Measurements from ENCODE around the gene FRS3.
A peak's percentile ranks its signal among the peaks of the same experiment; 100 is the strongest.

FRS3 gene

DNA sequence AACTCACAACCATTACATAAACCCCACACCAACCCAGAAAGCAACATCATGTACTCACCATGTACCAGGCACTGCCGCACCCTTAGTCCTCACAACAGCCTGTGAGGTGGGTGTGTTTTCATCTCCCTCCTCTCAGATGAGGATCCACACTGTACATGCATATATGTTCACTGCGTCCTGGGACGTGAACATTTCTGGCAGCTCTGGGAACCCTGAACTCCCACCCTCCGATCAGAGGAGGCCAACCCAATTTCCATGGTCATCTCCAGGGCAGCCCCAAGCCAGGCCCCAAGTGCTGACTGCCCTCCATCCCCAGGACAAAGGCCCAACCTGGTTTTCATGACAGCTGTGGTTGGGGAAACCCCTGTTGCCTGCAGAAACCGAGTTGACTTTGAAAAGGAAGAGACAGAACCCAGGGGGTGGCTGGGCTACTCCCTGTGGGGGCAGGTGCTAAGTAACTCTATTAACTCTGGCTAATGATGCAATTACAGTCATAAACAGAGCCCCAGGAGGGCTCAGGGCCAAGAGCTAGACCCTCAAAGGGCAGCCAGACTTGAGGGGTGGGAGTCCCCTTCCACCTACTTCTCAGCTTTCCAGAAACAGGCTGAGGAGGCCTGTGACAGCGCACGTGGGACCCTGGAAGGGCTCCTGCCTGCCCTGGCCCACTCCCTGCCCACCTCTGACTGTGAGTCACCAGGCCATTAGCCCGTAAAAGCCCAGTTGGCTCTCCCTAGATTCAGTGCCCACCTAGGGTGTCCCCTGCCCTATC, 46.9 kb downstream of the FRS3 start:
- TF ChIP-seq CTCF (IDR thresholded peaks at IDR 0.05; ENCODE audit: low read depth, low read length, missing control alignments) = no peak
- peak overlapping the region; percentile 79 for H3K4me3 ChIP-seq (ENCODE audit: low read depth, low read length)
- no peak for DNase-seq (ENCODE audit: low read depth)

DNA sequence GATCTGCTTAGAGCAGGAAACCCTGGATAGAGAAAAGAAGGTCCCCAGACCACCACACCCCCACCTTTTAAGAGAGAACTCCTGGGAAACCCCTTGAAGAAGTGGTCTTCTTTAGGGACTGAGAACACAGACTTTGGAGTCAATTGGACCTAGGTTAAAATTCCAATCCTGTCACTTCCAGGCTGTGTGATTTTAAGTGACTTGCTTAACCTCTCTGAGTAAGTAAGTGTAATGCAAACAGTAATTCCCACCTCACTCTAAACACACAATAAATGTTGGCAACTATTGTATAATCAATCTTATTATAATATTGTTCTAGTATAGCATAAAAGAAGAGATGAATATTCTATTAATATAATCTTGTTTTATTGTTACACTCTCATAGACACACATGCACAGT, 47.6 kb downstream of the FRS3 start:
- no peak for TF ChIP-seq CTCF (IDR thresholded peaks at IDR 0.05; ENCODE audit: low read depth, low read length, missing control alignments)
- no peak for DNase-seq (ENCODE audit: low read depth)
- H3K4me3 ChIP-seq (ENCODE audit: low read depth, low read length) = peak overlapping the region; percentile 79

DNA sequence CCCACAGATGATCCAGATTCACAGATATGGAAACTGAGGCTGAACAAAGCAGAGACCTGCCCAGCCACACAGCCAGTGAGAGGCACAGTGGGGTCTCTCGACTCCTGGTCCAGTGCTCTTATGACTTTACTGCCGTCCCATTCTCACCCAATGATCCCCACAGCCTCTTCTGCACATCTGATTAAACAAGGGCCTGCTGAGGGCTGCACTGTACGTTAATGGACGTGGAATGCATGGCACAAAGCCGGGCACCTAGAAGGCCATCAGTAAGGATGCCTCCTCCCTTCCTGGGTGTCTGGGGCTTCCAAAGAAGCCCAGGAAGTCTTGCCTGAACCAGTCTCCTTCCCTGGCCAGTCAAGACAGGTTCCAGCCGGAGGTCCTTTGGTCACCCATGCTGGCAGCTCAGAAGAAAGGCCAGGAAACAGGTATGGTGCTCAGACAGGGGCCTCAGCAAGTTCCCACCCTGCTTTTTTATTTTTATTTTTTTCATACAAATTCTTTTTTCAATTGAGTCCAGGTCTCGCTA, 48.1 kb downstream of the FRS3 start:
- DNase-seq (ENCODE audit: low read depth) = no peak
- peak overlapping the region; percentile 79 for H3K4me3 ChIP-seq (ENCODE audit: low read depth, low read length)
- no peak for TF ChIP-seq CTCF (IDR thresholded peaks at IDR 0.05; ENCODE audit: low read depth, low read length, missing control alignments)

- TF ChIP-seq CTCF (IDR thresholded peaks at IDR 0.05; ENCODE audit: low read depth, low read length, missing control alignments) = no peak
- peak overlapping the region; percentile 79 for H3K4me3 ChIP-seq (ENCODE audit: low read depth, low read length)
- DNase-seq (ENCODE audit: low read depth) = no peak
Observed at GRCh38 chr6:41730531-41731436, 48.9 kb downstream of the FRS3 start.

- H3K4me3 ChIP-seq (ENCODE audit: low read depth, low read length) = peak overlapping the region; percentile 79; the same call in 1 of the 2 replicates
- TF ChIP-seq CTCF (IDR thresholded peaks at IDR 0.05; ENCODE audit: low read depth, low read length, missing control alignments) = no peak
Observed at GRCh38 chr6:41729624-41730023, 50.1 kb downstream of the FRS3 start.

GRCh38 chr6:41728954-41729353, 50.7 kb downstream of the FRS3 start:
- no peak for TF ChIP-seq CTCF (IDR thresholded peaks at IDR 0.05; ENCODE audit: low read depth, low read length, missing control alignments)
- no peak for DNase-seq (ENCODE audit: low read depth)
- H3K4me3 ChIP-seq (ENCODE audit: low read depth, low read length) = peak overlapping the region; percentile 79

More at GRCh38 chr6:41729624-41730023, 50.1 kb downstream of the FRS3 start:
- DNase-seq (ENCODE audit: low read depth) = no peak

Data from GM12864 (cell line).